Measurements from ENCODE around the gene PCDHA6. TPM values are rescaled to one million over a fixed set of nuclear protein-coding genes. Genes with fewer than 3 reads are reported as not detected.
"Not testable (repeated sequence)": the region's sequence is repeated elsewhere in the genome, so short reads cannot be mapped to it uniquely, and the experiment has no call there.

The PCDHA6 gene
- total RNA-seq, 1 experiment from 2014 or later: 0.34 TPM

GRCh38 chr5:140849831-140850634 is 22.3 kb downstream of the PCDHA6 start:
- in situ Hi-C loops (cut with HindIII; ENCODE audit: low pct_unique_long_range_greater_than_20kb, low sequenced_read_pairs); DNase-seq (ENCODE audit: low read depth): not testable (repeated sequence)

DNA sequence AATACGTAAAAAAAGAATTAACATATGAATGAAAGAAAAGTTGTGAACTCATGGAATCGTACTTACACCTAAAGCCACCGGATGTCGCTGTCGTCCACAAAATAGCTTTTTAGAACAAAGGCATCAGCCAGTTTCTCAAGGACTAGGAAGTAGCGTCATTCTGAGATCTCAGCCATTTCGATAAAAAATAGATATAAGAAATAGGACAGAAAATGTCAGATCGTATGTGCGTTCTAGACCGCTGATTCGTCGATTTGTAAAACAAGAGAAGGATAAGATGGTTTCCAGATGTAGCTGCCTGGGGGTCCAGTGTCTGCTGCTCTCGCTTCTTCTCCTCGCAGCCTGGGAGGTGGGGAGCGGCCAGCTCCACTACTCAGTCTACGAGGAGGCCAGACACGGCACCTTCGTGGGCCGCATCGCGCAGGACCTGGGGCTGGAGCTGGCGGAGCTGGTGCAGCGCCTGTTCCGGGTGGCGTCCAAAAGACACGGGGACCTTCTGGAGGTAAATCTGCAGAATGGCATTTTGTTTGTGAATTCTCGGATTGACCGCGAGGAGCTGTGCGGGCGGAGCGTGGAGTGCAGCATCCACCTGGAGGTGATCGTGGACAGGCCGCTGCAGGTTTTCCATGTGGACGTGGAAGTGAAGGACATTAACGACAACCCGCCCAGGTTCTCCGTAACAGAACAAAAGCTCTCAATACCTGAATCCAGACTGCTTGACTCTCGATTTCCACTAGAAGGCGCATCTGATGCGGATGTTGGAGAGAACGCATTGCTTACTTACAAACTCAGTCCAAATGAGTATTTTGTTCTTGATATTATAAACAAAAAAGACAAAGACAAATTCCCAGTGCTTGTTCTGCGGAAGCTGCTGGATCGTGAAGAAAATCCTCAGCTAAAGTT is 28.3 kb downstream of the PCDHA6 start, which contains the start of gene PCDHA10:
Gene PCDHA10, plus strand, starts transcription at position 126 of the 903 bp plus-strand sequence. Its CDS starts 152 bp downstream, at position 278.
- DNase-seq (ENCODE audit: low read depth): no peak
- in situ Hi-C loops (cut with HindIII; ENCODE audit: low pct_unique_long_range_greater_than_20kb, low sequenced_read_pairs): no loop called here

DNA sequence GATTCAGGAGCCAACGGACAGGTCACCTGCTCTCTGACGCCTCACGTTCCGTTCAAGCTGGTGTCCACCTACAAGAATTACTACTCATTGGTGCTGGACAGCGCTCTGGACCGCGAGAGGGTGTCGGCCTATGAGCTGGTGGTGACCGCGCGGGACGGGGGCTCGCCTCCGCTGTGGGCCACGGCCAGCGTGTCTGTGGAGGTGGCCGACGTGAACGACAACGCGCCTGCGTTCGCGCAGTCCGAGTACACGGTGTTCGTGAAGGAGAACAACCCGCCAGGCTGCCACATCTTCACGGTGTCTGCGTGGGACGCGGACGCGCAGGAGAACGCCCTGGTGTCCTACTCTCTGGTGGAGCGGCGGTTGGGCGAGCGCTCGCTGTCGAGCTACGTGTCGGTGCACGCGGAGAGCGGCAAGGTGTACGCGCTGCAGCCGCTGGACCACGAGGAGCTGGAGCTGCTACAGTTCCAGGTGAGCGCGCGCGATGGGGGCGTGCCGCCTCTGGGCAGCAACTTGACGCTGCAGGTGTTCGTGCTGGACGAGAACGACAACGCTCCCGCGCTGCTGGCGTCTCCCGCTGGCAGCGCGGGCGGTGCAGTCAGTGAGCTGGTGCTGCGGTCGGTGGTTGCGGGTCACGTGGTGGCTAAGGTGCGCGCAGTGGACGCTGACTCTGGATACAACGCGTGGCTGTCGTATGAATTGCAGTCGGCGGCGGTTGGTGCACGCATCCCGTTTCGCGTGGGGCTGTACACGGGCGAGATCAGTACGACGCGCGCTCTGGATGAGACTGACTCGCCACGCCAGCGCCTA is 29.6 kb downstream of the PCDHA6 start:
- in situ Hi-C loops (cut with HindIII; ENCODE audit: low pct_unique_long_range_greater_than_20kb, low sequenced_read_pairs): no loop called here
- DNase-seq (ENCODE audit: low read depth): no peak

GRCh38 chr5:140857987-140858240 is 30.2 kb downstream of the PCDHA6 start:
- in situ Hi-C loops (cut with HindIII; ENCODE audit: low pct_unique_long_range_greater_than_20kb, low sequenced_read_pairs): no loop called here
- DNase-seq (ENCODE audit: low read depth): no peak

DNA sequence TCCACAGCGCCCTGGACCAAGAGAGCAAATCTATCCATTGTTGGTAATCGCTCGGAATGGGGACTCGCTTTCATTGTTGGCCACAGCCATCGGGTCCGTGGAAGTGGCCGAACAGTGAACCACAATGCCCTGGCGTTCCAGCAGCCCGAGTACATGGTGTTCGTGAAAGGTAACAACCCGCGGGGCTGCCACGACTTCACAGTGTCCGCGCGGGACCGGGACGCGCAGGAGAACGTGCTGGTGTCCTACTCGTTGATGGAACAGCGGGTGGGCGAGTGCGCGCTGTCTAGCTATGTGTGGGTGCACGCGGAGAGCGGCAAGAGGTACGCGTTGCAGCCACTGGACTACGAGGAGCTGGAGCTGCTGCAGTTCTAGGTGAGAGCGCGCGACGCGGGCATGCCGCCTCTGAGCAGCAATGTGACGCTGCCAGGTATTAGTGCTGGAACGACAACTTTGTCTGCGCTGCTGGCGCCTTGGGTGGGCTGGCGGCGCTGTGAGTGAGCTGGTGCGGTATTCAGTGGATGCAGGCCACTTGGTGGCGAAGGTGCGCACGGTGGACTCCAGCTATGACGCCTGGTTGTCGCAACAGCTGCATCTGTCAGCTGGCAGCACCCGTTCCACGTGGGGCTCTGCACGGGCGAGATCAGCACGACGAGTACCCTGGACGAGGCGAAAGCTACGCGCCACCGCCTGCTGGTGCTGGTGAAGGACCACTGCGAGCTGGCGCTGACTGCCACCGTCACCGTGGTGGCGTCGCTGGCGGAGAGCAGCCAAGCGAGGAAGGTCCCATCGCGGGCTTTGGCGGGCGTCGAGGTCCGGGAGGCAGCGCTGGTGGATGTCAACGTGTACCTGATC is 34.9 kb downstream of the PCDHA6 start:
- no peak for DNase-seq (ENCODE audit: low read depth)
- in situ Hi-C loops (cut with HindIII; ENCODE audit: low pct_unique_long_range_greater_than_20kb, low sequenced_read_pairs): no loop called here

DNA sequence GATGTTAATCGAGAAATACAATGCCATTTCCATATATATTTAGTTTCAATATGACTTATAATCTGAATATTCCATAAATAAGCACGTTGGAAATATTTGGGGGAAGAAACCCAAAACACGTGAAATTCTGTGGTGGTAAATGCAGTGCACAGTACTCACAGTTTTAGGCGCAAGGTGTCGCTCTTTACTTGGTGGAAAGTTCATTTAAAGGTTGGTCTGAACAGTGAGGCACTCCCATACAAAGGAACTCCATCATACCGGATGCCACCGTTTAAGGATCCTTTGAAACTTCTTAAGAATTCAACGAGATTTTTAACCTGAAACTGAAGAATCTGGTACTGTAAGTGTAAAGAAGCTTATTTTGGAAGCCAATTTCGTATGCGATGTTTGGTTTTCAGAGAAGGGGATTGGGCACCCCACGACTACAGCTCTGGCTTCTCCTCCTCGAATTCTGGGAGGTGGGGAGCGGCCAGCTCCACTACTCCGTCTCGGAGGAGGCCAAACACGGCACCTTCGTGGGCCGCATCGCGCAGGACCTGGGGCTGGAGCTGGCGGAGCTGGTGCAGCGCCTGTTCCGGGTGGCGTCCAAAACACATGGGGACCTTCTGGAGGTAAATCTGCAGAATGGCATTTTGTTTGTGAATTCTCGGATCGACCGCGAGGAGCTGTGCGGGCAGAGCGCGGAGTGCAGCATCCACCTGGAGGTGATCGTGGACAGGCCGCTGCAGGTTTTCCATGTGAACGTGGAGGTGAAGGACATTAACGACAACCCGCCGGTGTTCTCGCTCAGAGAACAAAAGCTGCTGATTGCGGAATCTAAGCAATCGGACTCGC is 41.2 kb downstream of the PCDHA6 start, which contains the start of gene PCDHA11:
Gene PCDHA11, plus strand, starts transcription at position 237 of the 834 bp plus-strand sequence. Its CDS starts 147 bp downstream, at position 384.
- in situ Hi-C loops (cut with HindIII; ENCODE audit: low pct_unique_long_range_greater_than_20kb, low sequenced_read_pairs): no loop called here
- no peak for DNase-seq (ENCODE audit: low read depth)

GRCh38 chr5:140869555-140869886 is 41.8 kb downstream of the PCDHA6 start:
- in situ Hi-C loops (cut with HindIII; ENCODE audit: low pct_unique_long_range_greater_than_20kb, low sequenced_read_pairs): no loop called here
- DNase-seq (ENCODE audit: low read depth): no peak

GRCh38 chr5:140870221-140871201 is 42.8 kb downstream of the PCDHA6 start:
- in situ Hi-C loops (cut with HindIII; ENCODE audit: low pct_unique_long_range_greater_than_20kb, low sequenced_read_pairs): no loop called here

GRCh38 chr5:140875085-140876065 is 47.6 kb downstream of the PCDHA6 start, which contains the start of gene PCDHA12:
PCDHA12 (plus strand) TSS chr5:140875308; CDS start chr5:140875473, 165 bp downstream.
- peak; percentile 6 for DNase-seq (ENCODE audit: low read depth)
- in situ Hi-C loops (cut with HindIII; ENCODE audit: low pct_unique_long_range_greater_than_20kb, low sequenced_read_pairs): no loop called here

More at GRCh38 chr5:140870221-140871201, 42.8 kb downstream of the PCDHA6 start:
- DNase-seq (ENCODE audit: low read depth): no peak

DNA sequence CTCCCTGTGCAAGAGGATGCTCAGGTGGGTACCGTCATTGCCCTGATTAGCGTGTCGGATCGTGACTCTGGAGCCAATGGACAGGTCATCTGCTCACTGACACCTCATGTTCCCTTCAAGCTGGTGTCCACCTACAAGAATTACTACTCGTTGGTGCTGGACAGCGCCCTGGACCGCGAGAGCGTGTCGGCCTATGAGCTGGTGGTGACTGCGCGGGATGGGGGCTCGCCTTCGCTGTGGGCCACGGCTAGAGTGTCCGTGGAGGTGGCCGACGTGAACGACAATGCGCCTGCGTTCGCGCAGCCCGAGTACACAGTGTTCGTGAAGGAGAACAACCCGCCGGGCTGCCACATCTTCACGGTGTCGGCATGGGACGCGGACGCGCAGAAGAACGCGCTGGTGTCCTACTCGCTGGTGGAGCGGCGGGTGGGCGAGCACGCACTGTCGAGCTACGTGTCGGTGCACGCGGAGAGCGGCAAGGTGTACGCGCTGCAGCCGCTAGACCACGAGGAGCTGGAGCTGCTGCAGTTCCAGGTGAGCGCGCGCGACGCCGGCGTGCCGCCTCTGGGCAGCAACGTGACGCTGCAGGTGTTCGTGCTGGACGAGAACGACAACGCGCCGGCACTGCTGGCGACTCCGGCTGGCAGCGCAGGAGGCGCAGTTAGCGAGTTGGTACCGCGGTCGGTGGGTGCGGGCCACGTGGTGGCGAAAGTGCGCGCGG is 48.9 kb downstream of the PCDHA6 start:
- DNase-seq (ENCODE audit: low read depth); in situ Hi-C loops (cut with HindIII; ENCODE audit: low pct_unique_long_range_greater_than_20kb, low sequenced_read_pairs): not testable (repeated sequence)

DNA sequence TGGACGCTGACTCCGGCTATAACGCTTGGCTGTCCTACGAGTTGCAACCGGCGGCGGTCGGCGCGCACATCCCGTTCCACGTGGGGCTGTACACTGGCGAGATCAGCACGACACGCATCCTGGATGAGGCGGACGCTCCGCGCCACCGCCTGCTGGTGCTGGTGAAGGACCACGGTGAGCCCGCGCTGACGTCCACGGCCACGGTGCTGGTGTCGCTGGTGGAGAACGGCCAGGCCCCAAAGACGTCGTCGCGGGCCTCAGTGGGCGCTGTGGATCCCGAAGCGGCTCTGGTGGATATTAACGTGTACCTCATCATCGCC is 49.5 kb downstream of the PCDHA6 start:
- no peak for DNase-seq (ENCODE audit: low read depth)
- in situ Hi-C loops (cut with HindIII; ENCODE audit: low pct_unique_long_range_greater_than_20kb, low sequenced_read_pairs): no loop called here

All from Caki2 (cell line).